Transverse colon (tissue), 4 donors: ENCODE measurements around the gene ZNF518A. TPM values are rescaled to one million over a fixed set of nuclear protein-coding genes. Genes with fewer than 3 reads are reported as not detected.

Source experiments
- DNase-seq: peaks from one replicate; pipeline ENCODE4 v3.0.0-alpha.2; 2019
- H3K27ac ChIP-seq, 4 donors: fragments of 200-600 bp; sonication (generic); 2 replicates each; pipeline ENCODE4 v1.5.1; 2016 to 2018; ENCODE audit warnings: inconsistent platforms in 4 of 4
- H3K27me3 ChIP-seq: fragments of 200-600 bp; sonication (generic); 2 replicates; pipeline ENCODE4 v1.5.1; 2017; ENCODE audit warnings: inconsistent platforms
- H3K36me3 ChIP-seq, 4 donors: fragments of 200-600 bp; sonication (generic); 2 replicates each; pipeline ENCODE4 v1.5.1; 2017 to 2019; ENCODE audit warnings: inconsistent platforms in 4 of 4
- H3K4me1 ChIP-seq, 4 donors: fragments of 200-600 bp; sonication (generic); 2 replicates each; pipeline ENCODE4 v1.5.1; 2017 to 2020; ENCODE audit warnings: inconsistent platforms in 4 of 4
- H3K4me3 ChIP-seq, 4 donors: fragments of 200-600 bp; sonication (generic); 1 replicate in 1 of 4; 2 replicates in 3 of 4; pipeline versions ENCODE4 v1.5.1 to v1.6.1; 2017 to 2019; ENCODE audit warnings: inconsistent platforms in 4 of 4
- H3K9me3 ChIP-seq, 2 donors: fragments of 200-600 bp; sonication (generic); 2 replicates each; pipeline ENCODE4 v1.5.1; 2017 to 2019; ENCODE audit warnings: inconsistent platforms in 2 of 2
- CTCF ChIP-seq, 5 experiments: fragments of 200-600 bp in 3 of 5; fragments of 450-650 bp in 2 of 5; sonication (generic) in 3 of 5; IDR thresholded peaks; 1 replicate in 2 of 5; 2 replicates in 3 of 5; pipeline ENCODE4 v1.5.1; 2016 to 2017; ENCODE audit warnings: antibody characterized with exemption in 5 of 5, inconsistent platforms in 3 of 5, mild to moderate bottlenecking in 2 of 5, moderate library complexity in 1 of 5
- EP300 ChIP-seq: sonication (generic); formaldehyde crosslinking; IDR thresholded peaks from one replicate; pipeline ENCODE4 v1.6.1; 2017; ENCODE audit warnings: antibody characterized with exemption, low read depth
- POLR2A ChIP-seq: fragments of 450-650 bp; IDR thresholded peaks from one replicate; pipeline ENCODE4 v1.6.1; 2016; ENCODE audit warnings: antibody characterized with exemption, mild to moderate bottlenecking, moderate library complexity
- POLR2AphosphoS5 ChIP-seq, 3 donors: sonication (generic); formaldehyde crosslinking; IDR thresholded peaks; one replicate each; pipeline ENCODE4 v1.6.1; 2016; ENCODE audit warnings: antibody characterized with exemption in 3 of 3
- WGBS, 2 donors: methylation state at CpG; one replicate each; pipeline ENCODE4 v1.1.5; 2018; ENCODE audit warnings: low coverage in 1 of 2; 5-methylcytosine and 5-hydroxymethylcytosine counted together
- in situ Hi-C, 4 donors: fragments of 200-750 bp; cut with MboI; loops; one replicate each; pipeline versions ENCODE4 v1.15.0 to v1.15.1; 2017; ENCODE audit warnings: low sequenced_read_pairs in 3 of 4, low pct_ligation_motif_present in 1 of 4, low pct_unique_long_range_greater_than_20kb in 1 of 4
- intact Hi-C: fragments of 100-400 bp; cut with DNase I; formaldehyde crosslinking; loops from one replicate; pipeline ENCODE4 v1.15.1; 2023; ENCODE audit warnings: low total_unique reads
- total RNA-seq, 4 donors: library from RNA; depleted of rRNA; stranded (reverse); fragments of >200 nt; gene quantifications; one replicate each; pipeline ENCODE4 v1.1.0, GENCODE V29; 2016

The ZNF518A gene
- total RNA-seq, 4 donors from 2014 or later, result 19.5 to 44.6 (median 36.8) TPM

DNA sequence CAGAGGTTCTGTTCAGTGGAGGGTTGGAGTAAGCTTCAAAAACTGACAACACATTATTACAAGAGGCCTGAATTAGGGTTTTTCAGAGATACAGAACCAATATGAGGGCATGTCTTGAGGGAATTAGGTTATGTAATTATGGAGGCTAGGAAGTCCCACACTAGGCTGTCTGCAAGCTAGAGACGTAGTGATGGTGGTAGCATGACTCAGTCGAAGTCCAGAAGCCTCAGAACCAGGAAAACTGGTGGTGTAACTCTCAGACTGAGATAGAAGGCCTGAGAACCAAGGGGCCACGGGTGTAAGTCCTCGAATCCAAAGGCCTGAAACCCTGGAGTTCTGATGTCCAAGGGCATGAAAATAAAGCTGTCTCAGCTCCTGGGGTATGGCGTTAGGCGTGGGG lies 35.6 kb downstream of the ZNF518A start:
- H3K36me3 ChIP-seq, result peaks cover 0 to 3% (median 0%) of the 10 kb centered on the region in 4 donors
- intact Hi-C loops, result no loop called here
- peaks cover 12 to 16% of the 10 kb centered on the region in 2 donors for H3K9me3 ChIP-seq
- H3K4me1 ChIP-seq, result no peaks in the 10 kb centered on the region
- DNase-seq, result no peak
- H3K27me3 ChIP-seq, result no peaks in the 10 kb centered on the region
- H3K27ac ChIP-seq, result no peak overlapping the region
- WGBS, 2 donors, result 80 to 94% methylated on average over 1 to 6 of the region's 6 CpGs
- no peak overlapping the region for H3K4me3 ChIP-seq
- TF ChIP-seq POLR2A (no peak), EP300 (no peak), POLR2AphosphoS5 (IDR thresholded peaks at IDR 0.05) (no peak), CTCF (IDR thresholded peaks at IDR 0.05) (no peak)
- in situ Hi-C loops, result no loop called here

DNA sequence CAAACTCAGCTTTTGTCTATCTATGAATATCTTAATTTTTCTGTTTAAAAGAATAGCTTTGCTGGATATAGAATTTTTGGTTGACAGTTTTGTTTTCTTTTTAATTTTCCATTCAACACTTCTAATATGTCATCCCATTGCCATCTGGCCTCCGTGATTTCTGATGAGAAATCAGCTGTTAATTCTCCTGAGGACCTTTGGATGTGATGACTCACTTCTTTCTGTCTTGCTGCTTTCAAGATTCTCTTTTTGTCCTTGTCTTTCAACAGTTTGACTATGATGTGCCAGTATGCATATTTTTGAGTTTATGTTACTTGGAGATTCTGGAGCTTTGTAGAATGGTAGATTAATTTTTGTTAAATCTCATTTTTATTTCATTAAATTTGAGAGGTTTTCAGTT lies 38.4 kb downstream of the ZNF518A start:
- Histone ChIP-seq H3K27ac (no peak overlapping the region), H3K27me3 (no peaks in the 10 kb centered on the region), H3K4me3 (no peak overlapping the region), H3K4me1 (no peaks in the 10 kb centered on the region), H3K9me3 (peaks cover 16 to 23% of the 10 kb centered on the region in 2 donors), H3K36me3 (no peaks in the 10 kb centered on the region)
- in situ Hi-C loops (no loop called here), intact Hi-C loops (no loop called here)
- WGBS, 2 donors, result 87% methylated on average over 1 of the region's 1 CpG; no CpG with 5 or more reads in 1 of the 2 donors
- DNase-seq, result no peak
- TF ChIP-seq POLR2AphosphoS5 (IDR thresholded peaks at IDR 0.05) (no peak), EP300 (no peak), CTCF (IDR thresholded peaks at IDR 0.05) (no peak), POLR2A (no peak)

DNA sequence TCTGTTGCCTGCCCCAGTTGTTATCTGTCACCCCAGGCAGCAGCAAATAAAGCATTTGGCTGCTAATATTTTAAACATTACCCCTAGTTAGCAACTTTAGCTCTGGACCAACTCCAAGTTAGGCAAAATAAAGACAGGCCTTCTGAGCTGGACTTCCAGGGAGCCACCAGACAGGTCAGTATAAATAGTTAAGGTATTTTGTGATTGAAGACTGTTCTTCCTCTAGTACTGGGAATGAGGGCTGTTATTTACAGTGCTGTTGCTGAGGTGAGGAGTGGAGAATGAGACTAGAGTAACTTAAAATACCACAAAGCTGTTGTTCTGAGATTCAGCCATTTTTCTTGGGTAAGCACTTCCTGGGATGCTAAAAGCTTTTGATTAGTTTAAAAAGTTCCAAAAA lies 40.1 kb downstream of the ZNF518A start:
- Histone ChIP-seq H3K27ac (no peak overlapping the region), H3K36me3 (no peaks in the 10 kb centered on the region), H3K9me3 (peaks cover 16 to 29% of the 10 kb centered on the region in 2 donors), H3K4me1 (no peaks in the 10 kb centered on the region), H3K4me3 (no peak overlapping the region), H3K27me3 (no peaks in the 10 kb centered on the region)
- in situ Hi-C loops, result no loop called here
- intact Hi-C loops, result no loop called here
- no peak for TF ChIP-seq POLR2AphosphoS5 (IDR thresholded peaks at IDR 0.05)
- no peak for TF ChIP-seq POLR2A
- TF ChIP-seq CTCF (IDR thresholded peaks at IDR 0.05), result no peak
- no peak for TF ChIP-seq EP300
- no peak for DNase-seq

DNA sequence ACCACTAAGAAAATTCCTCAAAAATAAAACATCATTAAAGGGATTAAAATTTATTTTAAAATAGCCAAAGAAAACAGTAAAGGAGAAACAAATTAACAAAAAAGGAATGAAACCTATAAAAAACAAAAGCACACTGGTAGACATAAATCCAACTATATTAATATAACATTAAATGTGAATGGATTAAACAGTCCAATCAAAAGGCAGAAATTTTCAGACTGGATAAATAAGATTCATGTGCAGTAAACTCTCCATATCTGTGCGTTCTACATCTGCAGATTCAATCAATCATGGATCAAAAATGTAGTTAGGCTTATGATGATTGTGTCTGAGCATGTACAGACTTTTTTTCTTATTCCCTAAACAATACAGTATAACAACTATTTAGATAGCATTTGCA lies 42.6 kb downstream of the ZNF518A start:
- 92 to 96% methylated on average over 1 of the region's 1 CpG for WGBS, 2 donors
- no peaks in the 10 kb centered on the region for H3K4me1 ChIP-seq
- H3K4me3 ChIP-seq, result no peak overlapping the region
- H3K27ac ChIP-seq, result no peak overlapping the region
- peaks cover 31 to 43% of the 10 kb centered on the region in 2 donors for H3K9me3 ChIP-seq
- TF ChIP-seq POLR2AphosphoS5 (IDR thresholded peaks at IDR 0.05) (no peak), POLR2A (no peak), CTCF (IDR thresholded peaks at IDR 0.05) (no peak), EP300 (no peak)
- DNase-seq, result no peak
- H3K36me3 ChIP-seq, result no peaks in the 10 kb centered on the region
- intact Hi-C loops (no loop called here), in situ Hi-C loops (no loop called here)
- no peaks in the 10 kb centered on the region for H3K27me3 ChIP-seq
